ES-I3 (cell line): ENCODE measurements around the gene USP36.
"Not testable (repeated sequence)": the region's sequence is repeated elsewhere in the genome, so short reads cannot be mapped to it uniquely, and the experiment has no call there.

ENCODE experiments used
- H3K36me3 ChIP-seq: 2 replicates; pipeline ENCODE4 v1.6.1; 2013; ENCODE audit warnings: mild to moderate bottlenecking, low read length, control low read depth, moderate library complexity; ENCODE audit not compliant: insufficient read depth
- H3K4me1 ChIP-seq: 2 replicates; pipeline ENCODE4 v1.6.1; 2013; ENCODE audit warnings: mild to moderate bottlenecking, control low read depth, low read length; ENCODE audit not compliant: insufficient read depth
- H3K9ac ChIP-seq: 2 replicates; pipeline ENCODE4 v1.6.1; 2013; ENCODE audit warnings: low read depth, mild to moderate bottlenecking, low read length, moderate library complexity
- H3K9me3 ChIP-seq: 2 replicates; pipeline ENCODE4 v1.6.1; 2013; ENCODE audit warnings: mild to moderate bottlenecking, low read length, moderate library complexity; ENCODE audit not compliant: control insufficient read depth, insufficient read depth

The USP36 gene

GRCh38 chr17:78878261-78878660 is 37.6 kb upstream of the USP36 start:
- Histone ChIP-seq H3K9me3 (no peaks in the 10 kb centered on the region), H3K36me3 (no peaks in the 10 kb centered on the region), H3K4me1 (peaks cover 28% of the 10 kb centered on the region), H3K9ac (no peak overlapping the region)

GRCh38 chr17:78876954-78877517 is 36.4 kb upstream of the USP36 start:
- H3K36me3 ChIP-seq, H3K9ac ChIP-seq, H3K9me3 ChIP-seq: not testable (repeated sequence)
- H3K4me1 ChIP-seq: peaks cover 16% of the 10 kb centered on the region

GRCh38 chr17:78876094-78876597 is 35.5 kb upstream of the USP36 start:
- Histone ChIP-seq H3K9me3 (no peaks in the 10 kb centered on the region), H3K9ac (no peak overlapping the region), H3K4me1 (peaks cover 16% of the 10 kb centered on the region), H3K36me3 (no peaks in the 10 kb centered on the region)

- no peaks in the 10 kb centered on the region for H3K9me3 ChIP-seq
- H3K9ac ChIP-seq: no peak overlapping the region
- H3K4me1 ChIP-seq: peaks cover 16% of the 10 kb centered on the region
- peaks cover 2% of the 10 kb centered on the region; the same call in 1 of the 2 replicates for H3K36me3 ChIP-seq
Observed at GRCh38 chr17:78875363-78876093, 34.9 kb upstream of the USP36 start.

DNA sequence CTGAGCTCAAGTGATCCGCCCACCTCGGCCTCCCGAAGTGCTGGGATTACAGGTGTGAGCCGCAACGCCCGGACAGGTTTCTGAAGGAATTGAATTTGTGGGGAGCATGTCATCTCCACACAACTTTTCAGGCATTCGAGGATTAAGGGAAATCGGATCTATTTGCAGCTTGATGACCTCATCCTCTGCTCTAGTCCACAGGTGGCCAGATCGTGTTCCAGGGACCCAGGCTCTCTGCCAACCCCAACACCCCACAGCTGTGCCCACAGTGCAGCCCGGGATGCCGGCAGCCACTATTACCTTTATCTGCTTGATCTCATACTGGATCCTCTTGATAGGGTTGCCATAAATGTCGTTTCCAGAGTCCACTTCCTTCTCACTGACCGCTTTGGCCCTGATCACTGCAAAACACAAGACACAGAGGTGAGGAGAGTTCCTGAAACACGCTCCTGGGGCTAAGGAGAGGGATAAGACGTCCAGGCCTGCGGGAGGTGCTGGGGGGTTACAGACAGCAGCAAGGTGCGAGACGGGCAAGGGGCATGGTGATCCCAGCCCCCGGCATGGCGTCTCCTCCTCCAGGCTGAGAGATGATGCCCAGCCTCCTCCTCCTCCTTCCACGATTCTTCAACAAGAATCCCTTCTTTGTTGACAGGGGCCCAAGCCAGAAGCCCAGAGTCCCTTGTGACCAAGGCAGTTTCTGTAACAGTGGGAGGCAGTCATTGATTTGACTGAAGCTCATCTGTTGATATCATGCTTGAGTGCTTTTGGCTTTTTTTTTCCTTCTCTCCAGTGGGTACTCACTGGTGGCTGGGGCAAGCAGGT is 33.1 kb upstream of the USP36 start:
- peaks cover 3% of the 10 kb centered on the region; the same call in 1 of the 2 replicates for H3K4me1 ChIP-seq
- no peak overlapping the region for H3K9ac ChIP-seq
- peaks cover 2% of the 10 kb centered on the region; the same call in 1 of the 2 replicates for H3K36me3 ChIP-seq
- no peaks in the 10 kb centered on the region for H3K9me3 ChIP-seq

- peaks cover 3% of the 10 kb centered on the region; the same call in 1 of the 2 replicates for H3K4me1 ChIP-seq
- peaks cover 2% of the 10 kb centered on the region; the same call in 1 of the 2 replicates for H3K36me3 ChIP-seq
- no peak overlapping the region for H3K9ac ChIP-seq
- H3K9me3 ChIP-seq: no peaks in the 10 kb centered on the region
Observed at GRCh38 chr17:78872486-78872885, 31.9 kb upstream of the USP36 start.

- H3K4me1 ChIP-seq: no peaks in the 10 kb centered on the region; the same call in 1 of the 2 replicates
- no peaks in the 10 kb centered on the region for H3K9me3 ChIP-seq
- H3K9ac ChIP-seq: no peak overlapping the region
- peaks cover 2% of the 10 kb centered on the region; the same call in 1 of the 2 replicates for H3K36me3 ChIP-seq
Observed at GRCh38 chr17:78870621-78871020, 30.0 kb upstream of the USP36 start.

DNA sequence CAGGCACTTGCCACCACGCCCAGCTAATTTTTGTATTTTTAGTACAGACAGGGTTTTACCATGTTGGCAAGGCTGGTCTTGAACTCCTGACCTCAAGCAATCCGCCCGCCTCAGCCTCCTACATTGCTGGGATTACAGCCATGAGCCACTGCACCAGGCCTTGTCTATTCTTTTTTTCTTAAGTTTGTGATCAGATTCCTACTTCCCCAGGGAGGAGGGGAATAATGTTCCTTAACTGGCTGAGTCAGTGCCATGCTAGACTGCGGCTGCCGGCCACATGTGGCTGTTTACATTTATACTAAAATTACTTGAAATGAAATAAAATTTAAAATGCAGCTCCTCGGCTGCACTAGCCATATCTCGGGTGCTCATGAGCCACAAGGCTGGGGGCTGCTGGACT is 27.8 kb upstream of the USP36 start:
- peaks cover 2% of the 10 kb centered on the region; the same call in 1 of the 2 replicates for H3K36me3 ChIP-seq
- no peak overlapping the region for H3K9ac ChIP-seq
- H3K9me3 ChIP-seq: no peaks in the 10 kb centered on the region
- no peaks in the 10 kb centered on the region for H3K4me1 ChIP-seq

DNA sequence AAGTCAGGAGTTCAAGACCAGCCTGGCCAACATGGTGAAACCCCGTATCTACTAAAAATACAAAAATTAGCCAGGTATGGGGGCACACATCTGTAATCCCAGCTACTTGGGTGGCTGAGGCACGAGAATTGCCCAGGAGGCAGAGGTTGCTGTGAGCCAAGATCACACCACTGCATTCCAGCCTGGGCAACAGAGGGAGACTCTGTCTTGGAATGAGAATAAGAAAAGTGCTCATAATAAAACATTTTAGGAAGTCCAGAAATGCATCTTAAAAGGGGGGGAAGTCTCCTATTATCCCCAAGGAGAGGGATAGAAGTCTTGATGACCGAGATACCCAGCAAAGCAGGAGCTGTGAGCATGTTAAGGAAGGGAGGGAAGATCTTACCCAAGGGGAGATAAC is 26.4 kb upstream of the USP36 start:
- H3K4me1 ChIP-seq, H3K36me3 ChIP-seq: not testable (repeated sequence)

GRCh38 chr17:78865682-78866390 is 25.2 kb upstream of the USP36 start:
- H3K4me1 ChIP-seq: peaks cover 10% of the 10 kb centered on the region; the same call in 1 of the 2 replicates
- H3K9me3 ChIP-seq: no peaks in the 10 kb centered on the region
- H3K36me3 ChIP-seq: peaks cover 2% of the 10 kb centered on the region; the same call in 1 of the 2 replicates
- H3K9ac ChIP-seq: no peak overlapping the region

More for the DNA sequence above, 26.4 kb upstream of the USP36 start:
- not testable (repeated sequence) for H3K9me3 ChIP-seq, H3K9ac ChIP-seq

- peaks cover 10% of the 10 kb centered on the region; the same call in 1 of the 2 replicates for H3K4me1 ChIP-seq
- H3K9me3 ChIP-seq: no peaks in the 10 kb centered on the region
- no peak overlapping the region for H3K9ac ChIP-seq
- no peaks in the 10 kb centered on the region for H3K36me3 ChIP-seq
Observed at GRCh38 chr17:78864117-78864516, 23.5 kb upstream of the USP36 start.

- no peaks in the 10 kb centered on the region for H3K9me3 ChIP-seq
- H3K9ac ChIP-seq: no peak overlapping the region
- no peaks in the 10 kb centered on the region for H3K36me3 ChIP-seq
- H3K4me1 ChIP-seq: peaks cover 10% of the 10 kb centered on the region; the same call in 1 of the 2 replicates
Observed at GRCh38 chr17:78862073-78863023, 21.7 kb upstream of the USP36 start.

DNA sequence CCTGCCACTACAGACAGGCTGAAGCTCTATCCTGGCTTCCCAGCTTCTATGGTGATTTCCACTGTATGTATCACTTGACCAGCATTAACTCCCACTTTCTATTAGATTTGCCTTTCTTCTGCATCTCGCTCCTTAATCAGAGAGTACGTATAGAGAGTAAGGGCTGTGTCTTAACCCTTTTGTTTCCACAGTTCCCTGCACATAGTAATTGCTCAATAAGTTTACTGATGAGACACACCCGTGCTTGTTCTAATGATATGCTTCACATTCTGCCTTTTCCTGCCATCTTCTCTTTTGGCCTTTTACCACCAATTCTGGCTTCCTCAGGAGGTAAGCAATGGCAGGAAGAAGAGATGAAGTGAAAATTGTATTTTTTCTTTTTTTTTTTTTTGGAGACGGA is 20.6 kb upstream of the USP36 start:
- Histone ChIP-seq H3K9me3 (no peaks in the 10 kb centered on the region), H3K4me1 (peaks cover 10% of the 10 kb centered on the region; the same call in 1 of the 2 replicates), H3K9ac (no peak overlapping the region), H3K36me3 (no peaks in the 10 kb centered on the region)
